Epidermal melanocyte (primary cell): ENCODE results near the gene NCOR1.
A peak's percentile ranks its signal among the peaks of the same experiment; 100 is the strongest.
"Not testable (repeated sequence)": the region's sequence is repeated elsewhere in the genome, so short reads cannot be mapped to it uniquely, and the experiment has no call there.

Experiments
- DNase-seq: peaks from one replicate; pipeline ENCODE4 v3.0.0; 2011; ENCODE audit warnings: low spot score; ENCODE audit not compliant: insufficient read length

Gene NCOR1

GRCh38 chr17:16150251-16150856, 65.0 kb downstream of the NCOR1 start:
- DNase-seq: no peak

DNA sequence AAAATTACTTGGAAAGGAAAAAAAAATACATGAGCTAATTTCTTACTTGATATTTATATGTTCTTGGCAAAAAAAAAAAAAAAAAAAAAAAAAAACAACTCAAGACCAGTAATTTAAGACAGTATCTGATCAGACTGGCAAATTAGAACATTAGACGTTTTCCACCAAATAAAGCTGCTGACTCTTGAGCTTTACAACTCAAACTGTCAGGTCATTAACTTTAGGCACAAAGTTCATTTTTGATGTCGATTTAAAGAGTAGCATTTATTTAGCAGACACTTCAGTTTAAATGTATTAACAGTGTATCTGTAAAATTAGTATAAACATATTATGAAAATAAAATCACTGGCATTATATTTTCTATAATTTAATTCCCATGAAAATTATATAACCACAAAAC, 66.7 kb downstream of the NCOR1 start:
- DNase-seq: no peak

DNA sequence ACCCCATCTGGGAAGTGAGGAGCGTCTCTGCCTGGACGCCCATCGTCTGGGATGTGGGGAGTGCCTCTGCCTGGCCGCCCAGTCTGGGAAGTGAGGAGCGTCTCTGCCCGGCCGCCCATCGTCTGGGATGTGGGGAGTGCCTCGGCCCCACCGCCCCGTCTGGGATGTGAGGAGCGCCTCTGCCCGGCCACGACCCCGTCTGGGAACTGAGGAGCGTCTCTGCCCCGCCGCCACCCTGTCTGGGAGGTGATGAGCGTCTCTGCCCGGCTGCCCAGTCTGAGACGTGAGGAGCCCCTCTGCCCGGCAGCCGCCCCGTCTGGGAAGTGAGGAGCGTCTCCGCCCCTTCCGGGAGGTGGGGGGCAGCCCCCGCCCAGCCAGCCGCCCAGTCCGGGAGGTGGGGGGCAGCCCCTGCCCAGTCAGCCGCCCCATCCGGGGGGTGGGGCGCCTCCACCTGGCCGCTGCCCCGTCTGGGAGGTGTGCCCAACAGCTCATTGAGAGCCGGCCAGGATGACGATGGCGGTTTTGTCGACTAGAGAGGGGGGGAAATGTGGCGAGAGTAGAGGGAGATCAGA, 69.9 kb downstream of the NCOR1 start:
- DNase-seq: not testable (repeated sequence)

- no peak for DNase-seq
These were observed 73.6 kb downstream of the NCOR1 start for GRCh38 chr17:16141685-16142084.

- DNase-seq: no peak
These were observed 74.5 kb downstream of the NCOR1 start for GRCh38 chr17:16140854-16141253.

- no peak for DNase-seq
These were observed 79.9 kb downstream of the NCOR1 start for GRCh38 chr17:16135461-16135860.

DNA sequence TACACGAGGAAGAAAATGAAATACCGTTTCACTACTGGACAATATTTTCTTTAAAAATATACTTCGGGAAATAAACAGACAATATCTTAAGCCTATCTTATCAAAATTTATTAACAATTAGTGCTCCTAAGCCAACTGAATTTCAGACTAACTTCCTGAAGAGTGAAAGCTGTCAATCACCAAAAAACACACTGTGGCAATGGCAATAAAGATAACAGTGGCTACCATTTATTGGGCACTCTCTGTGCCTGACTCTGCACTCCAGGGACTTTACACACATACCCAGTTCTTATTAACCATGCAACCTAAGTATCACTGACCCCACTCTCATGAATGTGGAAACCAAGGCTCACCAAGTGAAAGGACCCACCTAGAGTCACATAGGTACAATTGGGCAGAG, 83.7 kb downstream of the NCOR1 start:
- DNase-seq: no peak

- DNase-seq: no peak
These were observed 85.7 kb downstream of the NCOR1 start for GRCh38 chr17:16129441-16130205.

DNA sequence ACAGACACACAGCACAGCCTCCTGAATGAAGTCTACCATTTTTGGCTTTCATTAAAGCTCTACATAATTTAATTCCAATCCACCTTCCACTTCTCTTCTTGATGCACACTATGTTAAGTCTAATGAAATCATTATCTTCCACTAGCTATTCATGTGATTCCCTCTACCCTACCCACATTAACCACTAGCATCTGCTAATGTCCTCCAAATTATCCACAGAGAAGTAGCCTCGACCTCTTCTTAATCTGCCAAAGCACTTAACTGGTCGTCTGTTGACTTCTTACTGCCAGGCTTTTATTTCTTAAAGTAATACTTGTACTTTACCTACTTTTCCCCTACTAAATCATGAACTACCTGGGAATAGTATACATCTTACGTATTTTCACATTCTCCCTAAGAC, 91.8 kb downstream of the NCOR1 start:
- no peak for DNase-seq

GRCh38 chr17:16122697-16123434, 92.5 kb downstream of the NCOR1 start:
- no peak for DNase-seq

DNA sequence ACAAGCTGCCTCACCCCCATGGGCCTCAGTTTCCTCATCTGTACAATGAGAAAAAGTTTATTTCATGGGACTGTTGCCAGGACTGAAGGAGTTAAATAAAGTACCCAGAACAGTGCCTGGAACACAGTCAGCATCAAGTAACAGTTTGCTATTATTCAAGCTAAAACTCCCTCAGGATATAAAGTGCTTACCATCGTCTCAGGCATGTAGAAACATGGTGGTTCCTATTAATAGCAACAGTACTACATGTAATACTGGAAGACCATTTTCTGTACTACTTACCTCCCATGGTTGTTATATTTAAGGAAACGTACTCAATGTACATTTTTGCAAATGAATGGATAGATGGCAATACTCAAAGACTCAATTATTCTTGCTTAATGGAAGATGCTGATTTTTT, 93.4 kb downstream of the NCOR1 start:
- no peak for DNase-seq

DNA sequence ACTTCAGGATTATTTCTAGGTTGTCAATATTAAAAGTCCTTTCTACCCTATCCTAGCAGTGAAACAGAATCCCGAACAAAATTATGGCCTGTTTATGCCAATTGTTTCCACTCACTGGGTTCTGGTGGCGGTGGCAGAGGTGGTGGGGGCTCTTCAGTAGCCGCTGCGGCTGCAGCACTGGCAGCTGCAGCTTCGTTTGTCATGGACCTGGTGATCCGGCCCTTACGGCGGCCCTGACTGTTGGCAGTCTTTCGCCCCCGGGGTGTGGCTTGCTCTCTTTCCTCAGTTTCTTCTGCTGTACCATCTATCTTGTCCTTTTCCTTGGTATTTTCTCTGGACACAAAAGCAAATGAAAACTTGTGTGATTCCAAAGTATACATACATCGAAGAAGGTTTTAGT, 94.4 kb downstream of the NCOR1 start:
- no peak for DNase-seq

DNA sequence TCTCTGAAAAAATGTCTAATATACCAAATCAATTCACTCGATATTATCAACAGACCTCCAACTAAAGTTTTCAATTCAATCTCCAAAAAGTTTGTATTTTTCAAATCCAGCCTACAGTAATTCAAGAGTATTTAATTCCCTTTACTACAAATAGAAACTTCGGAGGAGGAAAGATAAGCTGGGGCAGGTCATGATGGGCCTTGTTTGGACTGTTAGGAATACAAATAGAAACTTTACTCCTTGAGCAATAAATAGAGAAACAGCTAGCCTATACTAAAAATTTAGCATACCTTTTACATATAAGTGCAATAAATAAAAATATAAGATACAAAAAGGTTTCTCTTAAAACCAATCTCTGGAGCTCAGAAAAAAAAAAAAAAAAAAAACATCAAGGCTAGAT, 98.2 kb downstream of the NCOR1 start:
- DNase-seq: no peak

GRCh38 chr17:16115077-16115698, 100.1 kb downstream of the NCOR1 start:
- DNase-seq: not testable (repeated sequence)

- no peak for DNase-seq
These were observed 106.5 kb downstream of the NCOR1 start for GRCh38 chr17:16108871-16109270.

DNA sequence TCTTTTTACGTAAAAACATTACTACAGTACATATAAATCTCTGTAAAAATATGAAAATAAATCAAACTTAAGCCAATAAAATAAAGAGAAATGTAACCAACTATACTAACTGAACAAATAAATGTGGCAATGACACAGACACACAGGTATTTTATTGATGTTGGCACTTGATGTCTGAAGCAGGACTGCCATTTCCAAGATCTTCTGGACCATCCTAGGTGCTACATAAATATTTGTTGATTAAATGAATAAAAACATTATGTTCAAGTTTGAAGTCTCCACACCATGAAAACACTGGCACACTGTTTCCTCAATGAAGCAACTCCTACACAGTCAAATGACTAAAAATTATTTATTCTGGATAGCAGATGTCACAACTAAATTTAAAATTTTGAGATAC, 106.9 kb downstream of the NCOR1 start:
- DNase-seq: no peak

GRCh38 chr17:16107165-16107770, 108.1 kb downstream of the NCOR1 start:
- DNase-seq: no peak

- DNase-seq: peak; percentile 38
These were observed 109.0 kb downstream of the NCOR1 start for GRCh38 chr17:16106161-16106891.

- no peak for DNase-seq
These were observed 111.1 kb downstream of the NCOR1 start for GRCh38 chr17:16104189-16104588.

- DNase-seq: no peak
These were observed 113.9 kb downstream of the NCOR1 start for GRCh38 chr17:16101440-16101839.
